ENCODE data around the gene ENTPD2. TPM values are rescaled to one million over a fixed set of nuclear protein-coding genes. Genes with fewer than 3 reads are reported as not detected.

The ENTPD2 gene
- total and polyA plus RNA-seq, 9 of the 15 experiments (the other 6 are each of a cell fraction or from before 2014, with no cell fraction given), result 0.04 to 0.60 (median 0.14) TPM; not detected in 4

- no peak for TF ChIP-seq ZBTB11 (CRISPR knock-in tag; IDR thresholded peaks at IDR 0.05)
- 0 out of 4 replicates have a peak, but pooled peaks of 1 of the 2 experiments have one; percentile 24 for TF ChIP-seq TEAD1 (CRISPR knock-in tag; IDR thresholded peaks at IDR 0.05)
- 0 out of 2 replicates have a peak, but pooled peaks have one; percentile 38 for TF ChIP-seq FOXP1 (CRISPR knock-in tag; IDR thresholded peaks at IDR 0.05)
- no peak for TF ChIP-seq ZNF311 (CRISPR knock-in tag; IDR thresholded peaks at IDR 0.05)
- no peak for TF ChIP-seq CHCHD3 (CRISPR knock-in tag; IDR thresholded peaks at IDR 0.05)
- TF ChIP-seq PCBP1 (IDR thresholded peaks at IDR 0.05; ENCODE audit: low read depth, low read length, poor library complexity, severe bottlenecking), result peak; percentile 81
- no peak for TF ChIP-seq PBX2 (CRISPR knock-in tag; IDR thresholded peaks at IDR 0.05; ENCODE audit: low read depth)
- TF ChIP-seq PBX2 (tag; conservative IDR thresholded peaks at IDR 0.05; ENCODE audit: low read depth), result no peak
- TF ChIP-seq PHF20 (IDR thresholded peaks at IDR 0.05; ENCODE audit: partially characterized antibody), result no peak
- TF ChIP-seq RNF219 (CRISPR knock-in tag; IDR thresholded peaks at IDR 0.05), result no peak
- TF ChIP-seq ZNF518B (CRISPR knock-in tag; IDR thresholded peaks at IDR 0.05), result no peak
- TF ChIP-seq TAF15 (IDR thresholded peaks at IDR 0.05; ENCODE audit: low read depth, low read length), result no peak
- no peak for TF ChIP-seq C11orf30 (IDR thresholded peaks at IDR 0.05; ENCODE audit: low read depth)
- TF ChIP-seq BCL6 (CRISPR knock-in tag; IDR thresholded peaks at IDR 0.05), result no peak
- no peak for TF ChIP-seq CCNT2 (IDR thresholded peaks at IDR 0.05; ENCODE audit: borderline replicate concordance, extremely low read depth, insufficient read length, low read depth, low read length)
These were observed 15.7 kb upstream of the ENTPD2 start (continued) for GRCh38 chr9:137069508-137070091.

Data from K562 (cell line).